H1 (cell line): Measurements from ENCODE around the gene CSNK2B. TPM values are rescaled to one million over a fixed set of nuclear protein-coding genes. Genes with fewer than 3 reads are reported as not detected.
"Not testable (repeated sequence)": the region's sequence is repeated elsewhere in the genome, so short reads cannot be mapped to it uniquely, and the experiment has no call there.

Source experiments
- CTCF ChIA-PET: fragments of 300-600 bp; sonication (Branson Sonifier 250); formaldehyde crosslinking; loops from one replicate; lab custom pipeline; 2021; ENCODE audit not compliant: partially characterized antibody; lab: Charles Lee
- POLR2A ChIA-PET: fragments of 300-600 bp; sonication (Branson Sonifier 250); formaldehyde crosslinking; loops from one replicate; lab custom pipeline; 2021; ENCODE audit warnings: inconsistent platforms; ENCODE audit not compliant: partially characterized antibody; lab: Charles Lee
- DNase-seq, 2 experiments: peaks; one replicate each; pipeline versions ENCODE4 v3.0.0 to v3.0.0-alpha.2; 2010 to 2022; ENCODE audit warnings: low spot score in 2 of 2, low read depth in 1 of 2, mixed read lengths in 1 of 2
- FAIRE-seq: peaks from 2 replicates; lab custom pipeline; 2011; peaks lifted over from hg19 to GRCh38; lab: Jason Lieb, UNC
- H2AFZ ChIP-seq: 2 replicates; pipeline ENCODE4 v1.8.1; 2012; ENCODE audit warnings: low read length, inconsistent platforms
- H2AK5ac ChIP-seq: 2 replicates; pipeline ENCODE4 v1.6.1; 2013; ENCODE audit warnings: low read depth, low read length
- H2BK120ac ChIP-seq: replicated peaks from 2 replicates; pipeline ENCODE3; 2013; ENCODE audit warnings: low read depth, low read length, inconsistent platforms
- H2BK12ac ChIP-seq: 2 replicates; pipeline ENCODE4 v1.6.1; 2013; ENCODE audit warnings: low read depth, low read length
- H2BK15ac ChIP-seq: 2 replicates; pipeline ENCODE4 v1.6.1; 2013; ENCODE audit warnings: low read length
- H2BK20ac ChIP-seq: 2 replicates; pipeline ENCODE4 v1.6.1; 2013; ENCODE audit warnings: low read length
- H2BK5ac ChIP-seq: 2 replicates; pipeline ENCODE4 v1.6.1; 2013; ENCODE audit warnings: low read depth, low read length
- H3K14ac ChIP-seq: 2 replicates; pipeline ENCODE4 v1.6.1; 2013; ENCODE audit warnings: inconsistent platforms; ENCODE audit not compliant: insufficient read length
- H3K18ac ChIP-seq: 2 replicates; pipeline ENCODE4 v1.6.1; 2013; ENCODE audit warnings: low read length; ENCODE audit errors: extremely low read depth
- H3K23ac ChIP-seq: 2 replicates; pipeline ENCODE4 v1.6.1; 2013; ENCODE audit warnings: inconsistent platforms; ENCODE audit not compliant: insufficient read length
- H3K23me2 ChIP-seq: 2 replicates; pipeline ENCODE4 v1.6.1; 2013; ENCODE audit warnings: low read depth, low read length
- H3K27ac ChIP-seq: 2 replicates; pipeline ENCODE4 v1.6.1; 2011; ENCODE audit warnings: low read depth, low read length, inconsistent platforms
- H3K27me3 ChIP-seq, 4 experiments: replicated peaks in 1 of 4; 1 replicate in 1 of 4; 2 replicates in 3 of 4; pipeline versions ENCODE4 v1.6.1 to v1.8.1; 2011 to 2013; ENCODE audit warnings: low read length in 3 of 4, mild to moderate bottlenecking in 3 of 4, inconsistent platforms in 2 of 4, mixed read lengths in 2 of 4, moderate library complexity in 1 of 4; ENCODE audit not compliant: control insufficient read depth in 3 of 4, insufficient read depth in 3 of 4; ENCODE audit errors: extremely low read depth in 1 of 4
- H3K36me3 ChIP-seq, 4 experiments: 2 replicates each; pipeline versions ENCODE4 v1.6.1 to v1.8.1; 2011 to 2013; ENCODE audit warnings: mild to moderate bottlenecking in 4 of 4, low read length in 3 of 4, moderate library complexity in 2 of 4, control low read depth in 1 of 4, inconsistent platforms in 1 of 4; ENCODE audit not compliant: insufficient read depth in 4 of 4, control insufficient read depth in 2 of 4
- H3K4ac ChIP-seq: replicated peaks from 2 replicates; pipeline ENCODE3; 2013; ENCODE audit warnings: low read length, low read depth, mixed read lengths, inconsistent platforms; ENCODE audit not compliant: insufficient read length
- H3K4me1 ChIP-seq, 4 experiments: replicated peaks in 1 of 4; 1 replicate in 1 of 4; 2 replicates in 3 of 4; pipeline versions ENCODE4 v1.6.1 to v1.8.1; 2011 to 2013; ENCODE audit warnings: low read length in 3 of 4, inconsistent platforms in 2 of 4, mixed read lengths in 1 of 4; ENCODE audit not compliant: insufficient read depth in 4 of 4, control insufficient read depth in 3 of 4
- H3K4me2 ChIP-seq, 2 experiments: 2 replicates each; pipeline versions ENCODE4 v1.6.1 to v1.8.1; 2011 to 2013; ENCODE audit warnings: low read depth in 2 of 2, low read length in 2 of 2, control low read depth in 1 of 2, inconsistent platforms in 1 of 2, mild to moderate bottlenecking in 1 of 2; ENCODE audit not compliant: insufficient read depth in 1 of 2
- H3K4me3 ChIP-seq, 4 experiments: fragments of 200-600, 300-600 bp in 1 of 4; sonication (generic), shearing (Covaris generic), sonication (Bioruptor Twin) in 1 of 4; 2 replicates each; pipeline versions ENCODE4 v1.5.1 to v1.8.1; 2011 to 2016; ENCODE audit warnings: low read length in 4 of 4, low read depth in 3 of 4, control low read depth in 2 of 4, inconsistent platforms in 2 of 4, mild to moderate bottlenecking in 2 of 4, mixed read lengths in 1 of 4, moderate library complexity in 1 of 4; ENCODE audit not compliant: insufficient read depth in 2 of 4; ENCODE audit errors: extremely low read depth in 1 of 4
- H3K56ac ChIP-seq: replicated peaks from 2 replicates; pipeline ENCODE3; 2013; ENCODE audit warnings: low read depth, mild to moderate bottlenecking, mixed read lengths, low read length, inconsistent platforms; ENCODE audit not compliant: insufficient read length
- H3K79me1 ChIP-seq: 2 replicates; pipeline ENCODE4 v1.6.1; 2013; ENCODE audit warnings: low read depth, low read length, control low read depth
- H3K79me2 ChIP-seq, 2 experiments: 2 replicates each; pipeline versions ENCODE4 v1.6.1 to v1.8.1; 2012 to 2013; ENCODE audit warnings: low read length in 2 of 2, mild to moderate bottlenecking in 2 of 2, inconsistent platforms in 1 of 2; ENCODE audit not compliant: insufficient read depth in 2 of 2, control insufficient read depth in 1 of 2
- H3K9ac ChIP-seq, 4 experiments: replicated peaks in 1 of 4; 1 replicate in 1 of 4; 2 replicates in 3 of 4; pipeline versions ENCODE4 v1.6.1 to v1.8.1; 2011 to 2013; ENCODE audit warnings: low read depth in 3 of 4, low read length in 3 of 4, control low read depth in 2 of 4, mild to moderate bottlenecking in 2 of 4, moderate library complexity in 2 of 4, inconsistent platforms in 1 of 4; ENCODE audit errors: extremely low read depth in 1 of 4
- H3K9me3 ChIP-seq, 2 experiments: 2 replicates each; pipeline versions ENCODE4 v1.6.1 to v1.8.1; 2012 to 2013; ENCODE audit warnings: mild to moderate bottlenecking in 2 of 2, moderate library complexity in 2 of 2, control low read depth in 1 of 2, inconsistent platforms in 1 of 2, low read depth in 1 of 2, low read length in 1 of 2, mixed read lengths in 1 of 2; ENCODE audit not compliant: insufficient read depth in 2 of 2
- H4K20me1 ChIP-seq, 2 experiments: replicated peaks in 1 of 2; 2 replicates each; pipeline versions ENCODE3 to v1.8.1; 2011 to 2013; ENCODE audit warnings: inconsistent platforms in 2 of 2, low read length in 2 of 2, mild to moderate bottlenecking in 1 of 2; ENCODE audit not compliant: insufficient read depth in 2 of 2, control insufficient read depth in 1 of 2
- H4K5ac ChIP-seq: 2 replicates; pipeline ENCODE4 v1.6.1; 2013; ENCODE audit warnings: low read length, low read depth, mixed read lengths, inconsistent platforms; ENCODE audit not compliant: insufficient read length
- H4K8ac ChIP-seq: 2 replicates; pipeline ENCODE4 v1.8.0; 2013; ENCODE audit warnings: mild to moderate bottlenecking, moderate library complexity, low read length, inconsistent platforms; ENCODE audit not compliant: insufficient read depth; ENCODE audit errors: extremely low read depth
- H4K91ac ChIP-seq: replicated peaks from 2 replicates; pipeline ENCODE3; 2013; ENCODE audit warnings: low read length, mixed read lengths, inconsistent platforms; ENCODE audit not compliant: insufficient read length
- WGBS, 2 experiments: shearing (Covaris generic) in 1 of 2; methylation state at CpG; one replicate each; pipeline versions ENCODE4 v1.1.6 to v1.1.7; 2013 to 2015; ENCODE audit warnings: low lambda C conversion rate in 2 of 2, mixed read lengths in 2 of 2, inconsistent platforms in 1 of 2, low coverage in 1 of 2, missing lambda C conversion rate in 1 of 2; ENCODE audit not compliant: insufficient replicate concordance in 2 of 2, insufficient coverage in 1 of 2, insufficient read length in 1 of 2; ENCODE audit errors: extremely low coverage in 1 of 2, missing lambda C conversion rate in 1 of 2; 5-methylcytosine and 5-hydroxymethylcytosine counted together
- polyA plus RNA-seq, 7 experiments: library from polyadenylated mRNA; depleted of rRNA in 3 of 7; stranded (reverse) in 5 of 7; unstranded in 2 of 7; fragments of >200 nt in 5 of 7; fragments of 200-250 nt in 2 of 7; gene quantifications; 1 replicate in 5 of 7; 2 replicates in 1 of 7; 4 replicates in 1 of 7; pipeline versions ENCODE4 v1.2.1 to v1.2.3, GENCODE V29; 2011 to 2013; ENCODE audit warnings: missing spikeins in 2 of 7, mixed read lengths in 2 of 7
- total RNA-seq: library from RNA; stranded (reverse); fragmentation: NEBNext Ultra II Directional; extraction: Animal tissue kit (Norgen Biotek cat#: 25700); gene quantifications from 2 replicates; pipeline ENCODE4 v1.2.1, GENCODE V29; 2021

Gene CSNK2B
- total and polyA plus RNA-seq, 2 of the 8 experiments (the other 6 are each of a cell fraction or from before 2014, with no cell fraction given) = 169 to 208 TPM

DNA sequence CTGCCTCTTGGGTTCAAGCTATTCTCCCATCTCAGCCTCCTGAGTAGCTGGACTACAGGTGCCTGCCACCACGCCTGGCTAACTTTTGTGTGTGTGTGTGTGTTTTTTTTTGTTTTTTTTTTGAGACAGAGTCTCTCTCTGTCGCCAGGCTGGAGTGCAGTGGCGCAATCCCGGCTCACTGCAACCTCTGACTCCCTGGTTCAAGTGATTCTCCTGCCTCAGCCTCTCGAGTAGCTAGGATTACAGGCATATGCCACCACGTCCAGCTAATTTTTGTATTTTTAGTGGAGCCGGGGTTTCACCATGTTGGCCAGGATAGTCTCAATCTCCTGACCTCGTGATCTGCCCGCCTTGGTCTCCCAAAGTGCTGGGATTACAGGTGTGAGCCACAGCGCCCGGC, 43.3 kb downstream of the CSNK2B start:
- H3K27me3 ChIP-seq, H2BK20ac ChIP-seq, H2BK5ac ChIP-seq, FAIRE-seq, H3K36me3 ChIP-seq, H4K5ac ChIP-seq, H3K4me1 ChIP-seq, DNase-seq, H3K9ac ChIP-seq, H3K9me3 ChIP-seq, H3K79me2 ChIP-seq, H4K91ac ChIP-seq, H3K23me2 ChIP-seq, H4K8ac ChIP-seq, H3K14ac ChIP-seq, H2BK15ac ChIP-seq, H3K23ac ChIP-seq, H3K56ac ChIP-seq, H3K79me1 ChIP-seq, H2BK120ac ChIP-seq, H2BK12ac ChIP-seq, H3K18ac ChIP-seq, H3K27ac ChIP-seq, H3K4me3 ChIP-seq, H3K4ac ChIP-seq, POLR2A ChIA-PET, H2AK5ac ChIP-seq, H2AFZ ChIP-seq, H4K20me1 ChIP-seq, H3K4me2 ChIP-seq: not testable (repeated sequence)
- 96% methylated on average over 11 of the region's 11 CpGs; no CpG with 5 or more reads in 1 of the 2 experiments for WGBS, 2 experiments
- CTCF ChIA-PET = interaction anchor here (1.0 to 1.4 kb wide), 3 partner anchors 9 to 15 kb away, joined by 3 read pairs; partner anchors contain the start of gene LY6G6C
